ENCODE results near the gene AP1G2.
A peak's percentile ranks its signal among the peaks of the same experiment; 100 is the strongest.
"Not testable (repeated sequence)": the region's sequence is repeated elsewhere in the genome, so short reads cannot be mapped to it uniquely, and the experiment has no call there.

The AP1G2 gene

GRCh38 chr14:23567186-23568020, at the start of gene AP1G2:
TSS of gene AP1G2 (minus strand) at chr14:23567791. CDS start at chr14:23567314, 477 bp downstream.
- DNase-seq = peak in 1 of 2 experiments; percentile 18

GRCh38 chr14:23615856-23616255, 48.3 kb upstream of the AP1G2 start:
- DNase-seq = no peak

DNA sequence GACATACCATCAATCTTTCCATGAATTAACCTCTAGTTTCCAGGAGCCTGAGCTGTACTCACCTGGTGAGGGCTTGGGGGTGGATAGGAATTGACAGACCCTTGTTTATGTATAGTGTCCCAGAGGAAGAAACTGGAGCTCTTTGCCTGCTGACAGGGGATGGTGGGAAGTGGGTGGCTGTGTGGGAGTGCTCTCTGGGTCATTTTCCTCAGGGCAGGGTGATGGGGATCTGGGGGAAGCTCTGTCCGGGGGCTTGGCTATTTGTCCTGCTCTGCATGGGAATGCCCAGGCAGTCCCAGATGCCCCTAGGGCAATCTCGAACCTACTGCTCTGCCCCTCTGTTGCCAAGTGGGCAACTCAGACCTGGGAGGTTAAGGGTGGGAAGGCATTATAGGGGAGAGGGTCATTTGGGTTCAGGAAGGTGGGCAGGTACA, 46.8 kb upstream of the AP1G2 start:
- DNase-seq = no peak

DNA sequence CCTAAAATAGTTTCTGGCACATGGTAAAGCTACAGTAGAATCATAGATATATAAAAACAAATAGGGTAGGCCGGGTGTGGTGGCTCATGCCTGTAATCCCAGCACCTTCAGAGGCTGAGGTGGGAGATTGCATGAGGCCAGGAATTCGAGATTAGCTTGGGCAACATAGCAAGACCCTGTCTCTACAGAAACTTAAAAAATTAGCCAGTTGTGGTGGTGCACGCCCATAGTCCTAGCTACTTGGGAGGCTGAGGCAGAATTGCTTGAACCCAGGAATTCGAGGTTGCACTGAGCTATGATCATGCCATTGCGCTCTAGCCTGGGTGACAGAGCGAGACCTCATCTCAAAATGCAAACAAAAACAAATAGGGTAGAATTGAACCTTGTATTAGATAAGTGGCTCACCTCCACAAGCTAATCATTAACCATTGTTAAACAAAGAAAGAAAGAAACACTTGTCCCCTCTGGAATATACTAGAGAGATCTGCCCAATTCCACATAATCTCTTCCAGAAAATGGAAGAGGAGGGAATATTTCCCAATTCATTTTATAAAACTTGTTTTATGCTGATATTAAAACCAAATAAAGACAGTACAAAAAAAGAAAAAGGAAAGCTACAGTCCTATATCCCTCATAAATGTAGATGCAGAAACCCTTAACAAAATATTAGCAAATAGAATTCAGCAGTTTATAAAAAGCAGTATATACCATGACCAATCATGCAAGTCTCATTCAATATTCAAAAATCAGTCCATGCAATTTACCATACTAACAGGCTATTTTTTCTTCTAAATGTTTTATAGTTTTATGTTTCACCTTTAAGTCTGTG, 45.9 kb upstream of the AP1G2 start:
- no peak for DNase-seq

- DNase-seq = no peak
Observed at GRCh38 chr14:23612802-23613201, 45.2 kb upstream of the AP1G2 start.

DNA sequence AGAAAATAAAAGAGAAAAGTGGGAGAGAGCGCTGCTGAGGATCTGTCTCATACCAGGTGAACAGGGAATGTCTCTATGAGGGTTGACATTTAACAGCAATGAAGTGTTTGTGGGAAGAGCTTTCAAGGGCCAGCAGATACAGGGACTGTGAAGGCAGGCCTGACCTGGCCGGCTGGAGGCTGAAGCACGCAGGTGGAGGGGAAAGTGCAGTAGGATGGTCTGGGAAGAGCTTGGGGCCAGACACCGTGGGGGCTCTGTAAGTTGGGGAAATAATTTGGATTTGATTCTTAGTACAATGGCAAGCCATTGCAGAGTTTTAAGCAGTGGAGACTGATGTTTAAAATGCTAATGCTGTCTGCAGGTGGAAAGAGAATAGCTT, 44.8 kb upstream of the AP1G2 start:
- no peak for DNase-seq

DNA sequence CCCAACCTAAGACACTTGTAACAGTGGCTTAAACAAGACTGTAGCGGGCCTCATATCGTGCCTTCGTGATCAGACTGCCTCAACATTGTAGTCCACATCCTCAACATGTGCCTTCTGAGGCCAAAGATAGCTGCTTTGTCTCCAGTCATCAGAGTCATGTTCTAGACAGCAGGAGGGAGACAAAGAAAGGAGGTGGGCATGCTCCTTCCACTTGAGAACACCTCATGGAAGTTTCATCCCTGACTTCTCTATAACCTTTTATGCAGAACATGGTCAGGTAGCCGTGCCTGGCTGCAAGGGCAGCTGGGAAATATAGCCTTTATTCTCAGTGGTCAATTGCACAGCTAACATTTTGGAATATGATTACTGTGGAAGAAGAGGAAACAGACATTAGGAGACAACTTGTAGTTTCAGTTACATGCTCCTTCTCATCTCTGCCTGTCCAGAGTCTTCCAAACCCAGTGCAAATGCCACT, 43.3 kb upstream of the AP1G2 start:
- no peak for DNase-seq

- no peak for DNase-seq
Observed at GRCh38 chr14:23610090-23610814, 42.7 kb upstream of the AP1G2 start.

- DNase-seq = not testable (repeated sequence)
Observed at GRCh38 chr14:23609411-23610089, 42.0 kb upstream of the AP1G2 start.

DNA sequence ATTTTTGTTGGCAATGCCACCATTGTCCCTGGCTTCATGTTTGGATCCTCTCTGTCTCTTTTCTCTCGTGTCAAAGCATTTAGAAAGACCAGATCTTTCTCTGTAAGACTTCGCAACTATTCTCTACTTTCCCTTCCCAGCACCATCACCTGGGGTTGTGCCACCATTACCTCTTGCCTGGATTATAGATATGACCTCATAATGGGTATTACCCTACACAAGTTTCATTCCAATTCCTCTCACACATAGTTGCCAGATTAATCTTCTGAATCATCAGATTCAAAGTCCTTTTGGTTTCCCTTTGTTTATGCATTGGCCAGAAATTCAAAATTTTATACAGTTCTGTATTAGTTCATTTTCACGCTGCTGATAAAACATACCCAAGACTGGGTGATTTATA, 41.4 kb upstream of the AP1G2 start:
- no peak for DNase-seq

DNA sequence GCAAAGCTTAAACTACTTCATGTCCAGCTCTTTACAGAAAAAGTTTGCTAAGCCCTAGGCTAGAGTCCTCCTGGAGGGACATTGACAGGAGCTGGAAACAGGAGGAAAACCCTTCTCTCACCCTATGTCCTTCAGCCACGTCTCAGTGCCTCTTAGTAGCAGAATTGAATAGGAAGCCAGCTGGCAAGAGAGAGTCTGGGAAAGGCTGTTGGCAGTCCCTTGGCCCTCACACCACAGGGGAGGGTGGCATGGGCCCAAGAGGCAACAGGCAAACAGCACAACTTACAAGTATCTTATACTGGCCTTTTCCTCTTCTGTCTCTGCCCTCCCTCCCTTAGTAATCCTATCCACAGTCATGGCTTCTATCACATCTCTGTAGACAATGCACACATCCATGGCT, 40.9 kb upstream of the AP1G2 start:
- no peak for DNase-seq

- no peak for DNase-seq
Observed at GRCh38 chr14:23605931-23606585, 38.5 kb upstream of the AP1G2 start.

DNA sequence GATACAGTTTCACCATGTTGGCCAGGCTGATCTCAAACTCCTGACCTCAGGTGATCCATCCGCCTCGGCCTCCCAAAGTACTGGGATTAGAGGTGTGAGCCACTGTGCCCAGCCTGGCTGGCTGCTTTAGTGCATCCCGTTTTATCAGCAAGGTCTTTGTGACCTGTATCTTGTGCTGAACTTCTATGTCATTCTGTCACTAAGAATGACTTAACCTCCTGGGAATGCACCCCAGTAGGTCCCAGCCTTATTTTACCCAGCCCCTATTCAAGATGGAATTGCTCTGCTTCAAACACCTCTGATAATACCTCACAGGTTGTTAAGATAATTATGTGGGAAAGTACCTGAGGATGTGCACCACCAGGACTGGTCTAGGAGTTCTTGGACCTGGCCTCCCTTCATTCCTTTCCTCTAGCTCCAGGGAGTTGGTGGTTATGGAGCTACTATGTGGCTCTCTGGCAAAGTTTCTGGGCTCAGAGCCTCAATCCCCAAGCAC, 37.1 kb upstream of the AP1G2 start:
- DNase-seq = no peak

GRCh38 chr14:23604148-23604547, 36.6 kb upstream of the AP1G2 start:
- DNase-seq = no peak

GRCh38 chr14:23603103-23603502, 35.5 kb upstream of the AP1G2 start:
- no peak for DNase-seq

- no peak for DNase-seq
Observed at GRCh38 chr14:23602181-23603095, 34.8 kb upstream of the AP1G2 start.

DNA sequence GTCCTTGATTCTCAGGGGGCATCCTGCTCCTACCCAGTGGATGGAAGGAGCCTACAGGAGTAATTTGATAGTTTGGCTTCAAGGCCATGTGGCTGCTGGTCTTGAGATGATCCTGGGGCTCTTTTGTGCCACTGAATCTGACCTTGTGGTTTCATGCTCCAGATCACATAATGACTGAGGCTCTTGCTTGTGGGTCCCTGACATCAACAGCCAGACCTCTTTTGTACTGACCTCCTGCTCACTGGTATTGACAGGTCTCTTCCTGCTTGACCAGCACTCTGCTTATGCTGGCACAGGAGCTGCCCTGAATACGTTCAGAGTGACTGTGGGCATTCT, 34.2 kb upstream of the AP1G2 start:
- no peak for DNase-seq

DNA sequence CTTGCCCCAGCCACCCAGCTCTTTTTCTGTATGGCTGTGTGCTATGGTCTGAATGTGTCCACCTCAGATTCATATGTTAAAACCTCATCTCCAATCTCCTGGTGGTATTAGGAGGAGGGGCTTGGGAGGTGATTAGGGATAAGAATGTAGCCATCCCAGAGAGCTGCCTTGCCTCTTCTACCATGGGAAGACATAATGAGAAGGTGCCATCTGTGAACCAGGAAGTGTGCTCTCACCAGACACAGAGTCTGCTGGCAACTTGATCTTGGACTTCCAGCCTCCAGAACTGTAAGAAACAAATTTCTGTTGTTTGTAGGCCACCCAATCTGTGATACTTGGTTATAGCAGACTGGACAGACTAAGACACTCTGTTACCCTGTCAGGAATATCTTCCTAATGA, 33.8 kb upstream of the AP1G2 start:
- no peak for DNase-seq

DNA sequence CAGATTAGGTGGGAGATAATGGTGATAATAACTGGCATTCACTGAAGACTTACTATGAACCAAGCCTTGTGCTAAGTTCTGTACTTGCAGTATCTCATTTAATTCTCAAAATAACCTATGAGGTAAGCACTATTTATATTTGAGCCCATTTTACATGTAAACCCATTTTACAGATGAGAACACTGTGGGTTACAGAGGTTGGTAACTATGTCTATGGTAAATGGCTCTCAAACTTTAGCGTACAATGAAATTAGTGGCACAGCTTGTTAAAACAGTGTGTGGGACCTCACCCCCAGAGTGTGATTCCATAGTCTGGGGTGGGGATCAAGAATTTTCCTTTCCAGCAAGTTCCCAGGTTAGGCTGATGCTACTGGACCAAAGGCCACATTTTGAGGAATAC, 33.2 kb upstream of the AP1G2 start:
- DNase-seq = no peak

- no peak for DNase-seq
Observed at GRCh38 chr14:23600322-23600707, 32.7 kb upstream of the AP1G2 start.

GRCh38 chr14:23594191-23594590, 26.6 kb upstream of the AP1G2 start:
- DNase-seq = not testable (repeated sequence)
